ENCODE measurements around the gene LBX2.
"Not testable (repeated sequence)": the region's sequence is repeated elsewhere in the genome, so short reads cannot be mapped to it uniquely, and the experiment has no call there.

LBX2 gene

DNA sequence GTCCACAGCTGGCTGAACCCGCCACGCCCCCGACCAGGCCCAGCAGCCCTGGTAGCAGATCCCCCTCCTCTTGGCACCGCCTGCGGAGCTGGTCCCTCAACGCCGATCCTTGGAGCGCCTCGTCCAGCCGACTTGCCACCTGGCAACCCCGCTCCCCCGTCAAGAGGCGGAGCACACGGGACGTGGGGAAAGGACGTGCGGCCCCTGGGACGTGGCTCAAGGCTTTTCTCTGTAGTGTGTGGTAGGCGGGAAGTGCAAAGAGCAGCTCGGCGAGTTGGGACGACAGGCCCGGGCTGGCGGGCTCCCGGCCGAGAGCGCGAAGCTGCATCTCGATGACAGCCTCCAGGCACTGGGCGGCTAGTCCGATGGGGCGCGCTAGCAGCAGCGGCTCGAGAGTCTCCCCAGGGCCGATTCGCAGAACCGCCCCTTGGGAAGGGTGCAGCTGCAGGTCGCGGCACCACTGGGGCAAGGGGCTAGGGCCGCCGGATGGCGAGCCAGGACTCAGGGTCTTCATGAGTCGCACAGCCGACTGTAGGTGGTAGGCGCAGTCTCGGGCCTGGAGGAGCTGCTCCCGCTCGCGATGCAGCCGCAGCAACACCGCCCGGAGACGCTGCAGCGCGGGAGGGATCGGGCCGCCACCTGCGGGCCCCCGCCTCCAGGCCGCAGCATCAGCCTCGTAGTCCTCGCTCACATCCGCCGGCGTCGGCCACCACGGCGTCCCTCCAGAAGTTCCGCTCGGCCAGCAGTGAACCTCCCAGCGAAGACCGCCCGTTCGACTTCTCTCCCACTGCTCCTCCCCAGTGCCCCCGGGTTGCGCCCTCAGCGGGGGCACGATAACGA is 17.2 kb downstream of the LBX2 start:
- peak; percentile 41 for DNase-seq

DNA sequence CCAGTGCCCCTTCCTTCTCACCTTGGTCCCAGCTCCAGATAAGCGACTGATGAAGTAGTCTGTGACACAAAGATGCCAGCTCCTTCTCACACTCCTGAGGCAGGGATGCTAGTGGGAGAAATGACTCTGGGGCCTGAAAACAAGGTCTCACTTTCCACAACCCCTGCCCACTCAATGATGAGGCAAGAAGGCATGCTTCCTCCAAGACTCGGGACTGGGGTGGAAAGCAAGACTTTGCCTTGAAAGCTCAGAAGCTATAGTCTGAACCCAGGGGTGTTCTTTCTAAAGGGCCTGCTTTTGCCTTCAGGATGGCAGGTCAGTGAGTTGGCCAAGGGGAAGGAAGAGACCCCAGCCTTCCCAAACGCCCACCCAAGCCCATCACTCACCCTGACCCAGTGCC is 18.0 kb downstream of the LBX2 start:
- no peak for DNase-seq

DNA sequence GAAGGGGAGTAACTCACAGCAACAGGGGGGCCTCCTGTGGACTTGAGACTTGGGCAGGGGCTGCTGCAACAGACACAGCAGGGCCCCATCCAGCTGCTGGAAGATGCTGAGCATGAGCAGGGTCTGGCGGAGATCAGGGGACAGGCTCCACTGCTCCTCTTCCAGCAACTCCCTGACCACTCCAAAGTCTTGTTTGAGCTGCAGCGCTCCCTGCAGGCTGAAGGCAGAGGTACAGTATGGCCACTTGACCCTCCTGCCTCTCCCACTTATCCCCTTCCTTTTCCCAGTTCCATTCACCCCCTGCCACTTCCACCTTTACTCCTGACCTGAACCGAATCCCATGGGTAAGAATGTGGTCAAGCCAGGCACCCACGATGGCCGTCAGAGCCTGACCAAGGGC is 24.5 kb downstream of the LBX2 start:
- DNase-seq = no peak

DNA sequence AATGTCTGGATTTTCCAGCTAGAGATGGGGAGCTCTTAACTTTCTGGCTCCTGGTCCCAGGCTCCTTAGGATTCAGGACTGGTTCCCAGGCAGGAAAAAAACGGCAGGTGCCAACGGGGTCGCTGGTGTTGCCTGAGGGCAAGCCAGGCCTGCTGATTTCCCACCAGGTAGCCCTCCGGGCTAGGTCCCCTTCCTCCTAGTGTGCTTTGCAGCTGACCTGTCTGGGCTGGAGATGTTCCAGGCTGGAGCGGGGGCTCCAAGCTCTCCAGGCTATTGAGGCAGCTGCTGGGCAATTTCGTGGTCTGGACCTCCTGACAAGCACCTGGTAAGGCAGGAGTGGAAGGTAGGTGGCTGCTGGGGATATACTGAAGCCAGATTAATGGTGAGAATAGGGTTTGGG is 24.9 kb downstream of the LBX2 start:
- no peak for DNase-seq

DNA sequence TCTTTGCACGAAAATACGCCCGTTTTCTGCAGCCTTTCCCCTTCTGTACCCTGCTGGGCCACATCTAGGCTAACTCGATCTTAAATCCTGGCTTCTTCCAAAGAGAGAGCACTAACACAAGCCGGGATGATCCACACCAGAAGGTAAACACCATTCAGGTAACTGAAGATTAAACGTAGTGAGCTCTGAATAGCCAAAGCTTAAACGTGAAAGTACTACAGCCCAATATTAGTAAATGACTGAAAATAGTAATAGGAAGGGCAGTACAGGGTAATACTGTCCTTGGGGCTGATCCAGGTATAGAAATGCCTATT is 26.5 kb downstream of the LBX2 start:
- DNase-seq = no peak

DNA sequence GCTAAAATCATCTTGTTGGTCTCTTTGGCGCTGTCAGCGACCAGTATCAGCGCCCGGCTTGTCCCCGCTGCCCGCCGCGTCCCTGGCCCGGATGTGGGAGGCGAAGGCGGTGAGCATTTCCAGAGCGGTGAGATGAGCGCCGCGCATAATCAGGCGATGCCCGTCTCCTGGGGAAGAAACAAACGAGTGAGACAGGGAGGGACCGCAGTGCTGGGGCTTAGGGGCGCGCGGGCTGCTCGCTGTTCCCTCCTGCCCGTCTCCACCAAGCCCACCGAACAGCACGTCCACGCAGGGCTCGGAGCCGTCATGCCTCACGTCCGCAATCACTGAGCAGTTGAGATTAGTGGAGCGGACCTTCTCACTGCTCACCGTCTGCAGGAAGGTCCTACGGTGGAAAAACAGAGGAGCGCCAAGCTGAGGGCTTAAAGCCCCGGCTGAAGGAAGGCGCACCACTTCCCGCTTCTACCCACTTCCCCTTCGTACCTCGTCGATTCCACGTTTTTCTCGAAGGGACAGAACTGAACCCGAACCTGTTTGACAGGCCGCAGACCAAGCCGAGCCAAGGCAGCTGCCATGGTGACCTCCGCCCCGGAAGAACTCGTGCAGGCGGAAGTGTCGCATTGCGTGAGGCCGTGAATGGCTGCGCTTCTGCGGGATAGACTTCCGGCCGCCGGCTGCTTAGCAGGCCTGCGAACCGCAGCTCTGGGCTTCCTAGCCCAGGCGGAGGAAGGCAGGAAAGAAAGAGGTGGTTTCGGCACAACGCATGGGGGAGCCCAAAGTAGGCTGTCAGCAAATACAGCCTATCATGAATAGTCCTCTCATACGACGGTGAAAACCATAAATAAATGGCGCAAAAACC is 27.1 kb downstream of the LBX2 start, which contains the start of gene MRPL53:
MRPL53 (minus strand) TSS at position 595 of the 859 bp plus-strand sequence; CDS start at position 575, 20 bp downstream.
- peak; percentile 96 for DNase-seq

DNA sequence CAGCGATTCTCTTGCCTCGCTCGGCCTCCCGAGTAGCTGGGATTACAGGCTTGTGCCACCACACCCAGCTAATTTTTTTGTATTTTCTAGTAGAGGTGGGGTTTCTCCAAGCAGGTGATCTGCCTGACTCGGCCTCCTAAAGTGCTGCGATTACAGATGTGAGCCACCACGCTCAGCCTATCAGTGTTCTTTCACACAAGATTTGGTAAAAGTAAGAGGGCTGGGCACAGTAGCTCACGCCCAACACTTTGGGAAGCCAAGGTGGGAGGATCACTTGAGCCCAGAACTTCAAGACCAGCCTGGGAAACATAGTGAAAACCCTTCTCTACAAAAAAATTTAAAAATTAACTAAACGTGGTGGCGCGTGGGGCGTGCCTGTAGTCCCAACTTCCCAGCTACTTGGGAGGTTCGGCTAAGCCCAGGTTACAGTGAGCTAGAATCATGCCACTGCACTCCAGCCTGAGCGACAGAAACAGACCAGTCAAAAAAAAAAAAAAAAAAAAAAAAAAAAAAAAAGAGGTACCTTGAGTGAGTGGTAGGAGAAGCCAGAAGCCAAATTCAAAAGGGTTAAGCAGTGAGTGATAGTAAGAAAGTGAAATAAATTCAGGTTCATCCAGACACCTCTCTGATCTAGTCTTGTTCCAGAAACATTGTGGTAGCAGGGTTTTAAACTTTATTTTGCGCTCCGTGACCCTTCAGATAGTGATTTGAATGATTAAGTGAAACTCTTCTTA is 27.9 kb downstream of the LBX2 start:
- no peak for DNase-seq

DNA sequence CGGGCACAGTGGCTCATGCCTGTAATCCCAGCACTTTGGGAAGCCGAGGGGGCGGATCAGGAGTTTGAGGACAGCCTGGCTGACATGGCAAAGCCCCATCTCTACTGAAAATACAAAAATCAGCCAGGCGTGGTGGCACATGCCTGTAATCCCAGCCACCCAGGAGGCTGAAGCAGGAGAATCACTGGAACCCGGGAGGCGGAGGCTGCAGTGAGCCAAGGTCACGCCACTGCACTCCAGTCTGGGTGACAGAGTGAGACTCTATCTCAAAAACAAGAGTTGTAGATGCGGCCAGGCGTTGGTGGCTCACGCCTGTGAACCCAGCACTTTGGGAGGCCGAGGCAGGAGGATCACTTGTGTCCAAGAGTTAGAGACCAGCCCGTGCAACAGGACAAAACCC is 28.7 kb downstream of the LBX2 start:
- DNase-seq = not testable (repeated sequence)

DNA sequence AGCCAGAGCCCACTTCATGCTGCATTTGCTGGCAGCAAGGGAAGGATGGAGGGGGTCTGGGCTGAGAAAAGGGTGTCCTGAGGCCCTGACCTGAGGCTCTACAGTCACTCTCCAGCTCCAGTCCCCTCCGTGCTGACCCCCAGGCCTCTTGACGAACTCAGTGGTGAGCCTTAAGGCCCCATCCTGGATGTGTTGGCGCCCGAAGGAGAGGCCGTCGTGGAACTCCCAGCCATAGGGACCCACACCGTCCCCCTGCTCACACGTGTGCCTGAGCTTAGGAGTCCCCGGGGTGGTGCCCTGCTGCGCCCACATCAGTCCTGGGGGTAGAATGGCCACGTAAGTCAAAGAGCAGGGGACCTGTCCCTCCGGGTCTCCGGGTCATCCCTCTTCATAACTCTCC is 35.0 kb downstream of the LBX2 start:
- DNase-seq = no peak

DNA sequence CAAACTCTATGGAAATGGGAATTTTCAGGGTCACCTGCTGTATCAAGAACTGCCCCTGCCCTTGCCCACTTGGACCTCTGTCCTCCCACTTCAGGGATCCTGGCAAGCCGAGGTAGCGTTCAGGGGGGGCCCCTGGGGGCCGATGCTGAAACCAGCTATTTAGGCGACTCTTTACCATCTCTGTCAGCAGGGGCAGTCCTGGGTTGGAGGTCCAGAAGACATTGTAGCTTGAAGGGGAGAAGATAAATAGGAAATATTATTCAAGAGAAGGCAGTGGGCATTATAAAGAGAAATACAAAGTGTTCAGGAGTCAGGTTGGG is 36.7 kb downstream of the LBX2 start:
- no peak for DNase-seq

DNA sequence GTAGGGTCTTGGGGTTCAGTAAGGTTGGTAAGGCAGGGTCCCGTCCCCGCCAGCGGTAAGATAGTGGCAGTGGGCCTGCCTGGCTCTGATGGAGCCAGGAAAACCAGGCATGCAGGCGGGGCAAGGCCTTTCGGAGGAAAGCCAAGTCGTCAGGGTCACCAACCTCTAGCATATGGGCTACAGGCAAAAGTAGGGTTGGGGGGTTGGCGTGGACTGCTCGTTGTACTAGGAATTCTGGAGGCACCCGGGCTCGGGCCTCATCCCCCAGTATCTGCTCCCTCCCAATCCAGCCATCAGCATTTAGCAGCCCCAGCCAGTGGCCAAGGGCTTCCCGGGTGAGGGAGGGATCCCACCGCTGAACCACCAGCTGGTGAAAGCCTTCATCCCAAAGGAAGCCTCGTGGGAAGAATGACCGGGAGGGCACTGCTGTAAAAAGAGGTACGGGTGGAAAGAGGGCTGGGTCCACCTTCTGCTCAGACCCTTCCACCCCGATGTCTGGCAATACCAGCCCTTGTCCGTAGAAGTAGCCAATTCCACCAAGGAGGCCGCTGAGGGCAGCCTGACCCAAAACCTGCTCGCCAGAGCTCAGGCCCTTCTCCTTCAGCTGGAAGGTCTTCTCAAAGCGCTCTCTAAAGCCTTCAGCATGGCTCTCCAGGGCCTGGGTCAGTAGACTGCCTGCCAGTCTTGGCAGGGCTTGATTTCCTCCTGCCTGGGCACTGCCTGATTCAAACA is 37.2 kb downstream of the LBX2 start:
- no peak for DNase-seq

DNA sequence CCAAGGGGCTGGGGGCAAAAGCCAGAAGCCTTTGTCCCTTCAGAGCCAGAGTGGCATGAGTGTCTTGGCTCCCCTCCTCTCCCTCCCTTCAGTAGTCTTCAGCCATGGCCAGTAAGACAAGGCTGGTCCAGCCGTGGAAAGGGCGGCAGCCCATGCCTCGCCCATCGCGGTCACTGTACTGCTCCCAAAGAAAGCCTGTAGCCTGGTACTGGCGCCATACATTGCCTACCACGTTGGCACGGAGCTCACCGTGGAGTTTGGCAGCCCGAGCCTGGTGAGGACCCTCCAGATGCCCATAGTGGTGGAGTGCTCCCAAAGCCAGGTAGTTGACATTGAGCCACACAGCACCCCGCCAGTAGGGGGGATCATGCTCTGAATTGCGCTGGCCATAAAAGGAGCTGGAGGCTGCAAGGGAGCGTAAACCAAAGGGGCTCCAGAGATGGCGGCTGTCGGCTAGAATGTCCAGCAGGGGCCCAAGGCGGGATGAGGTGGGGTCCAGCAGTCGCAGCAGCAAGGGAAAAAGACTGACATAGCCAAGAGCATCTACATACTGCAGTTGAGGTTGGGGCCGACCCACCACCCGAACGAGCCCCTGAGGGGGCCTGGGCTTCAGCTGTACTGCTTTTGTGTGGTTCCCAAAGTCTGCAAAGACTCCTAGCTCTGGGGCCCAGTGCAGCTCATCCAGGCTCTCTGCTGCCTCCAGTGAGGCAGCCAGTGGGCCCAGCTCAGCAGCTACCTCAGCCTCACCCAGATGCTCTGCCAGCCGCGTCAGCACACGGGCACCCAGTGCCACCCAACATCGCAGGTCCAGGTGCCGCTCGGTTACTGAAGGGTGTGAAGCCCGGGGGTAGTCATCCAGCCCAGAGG is 38.0 kb downstream of the LBX2 start:
- DNase-seq = no peak

DNA sequence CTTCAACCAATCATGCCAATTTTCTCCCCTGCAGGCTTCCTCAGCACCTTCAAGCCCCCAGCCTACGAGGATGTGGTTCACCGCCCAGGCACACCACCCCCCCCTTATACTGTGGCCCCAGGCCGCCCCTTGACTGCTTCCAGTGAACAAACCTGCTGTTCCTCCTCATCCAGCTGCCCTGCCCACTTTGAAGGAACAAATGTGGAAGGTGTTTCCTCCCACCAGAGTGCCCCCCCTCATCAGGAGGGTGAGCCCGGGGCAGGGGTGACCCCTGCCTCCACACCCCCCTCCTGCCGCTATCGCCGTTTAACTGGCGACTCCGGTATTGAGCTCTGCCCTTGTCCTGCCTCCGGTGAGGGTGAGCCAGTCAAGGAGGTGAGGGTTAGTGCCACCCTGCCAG is 39.2 kb downstream of the LBX2 start:
- not testable (repeated sequence) for DNase-seq

DNA sequence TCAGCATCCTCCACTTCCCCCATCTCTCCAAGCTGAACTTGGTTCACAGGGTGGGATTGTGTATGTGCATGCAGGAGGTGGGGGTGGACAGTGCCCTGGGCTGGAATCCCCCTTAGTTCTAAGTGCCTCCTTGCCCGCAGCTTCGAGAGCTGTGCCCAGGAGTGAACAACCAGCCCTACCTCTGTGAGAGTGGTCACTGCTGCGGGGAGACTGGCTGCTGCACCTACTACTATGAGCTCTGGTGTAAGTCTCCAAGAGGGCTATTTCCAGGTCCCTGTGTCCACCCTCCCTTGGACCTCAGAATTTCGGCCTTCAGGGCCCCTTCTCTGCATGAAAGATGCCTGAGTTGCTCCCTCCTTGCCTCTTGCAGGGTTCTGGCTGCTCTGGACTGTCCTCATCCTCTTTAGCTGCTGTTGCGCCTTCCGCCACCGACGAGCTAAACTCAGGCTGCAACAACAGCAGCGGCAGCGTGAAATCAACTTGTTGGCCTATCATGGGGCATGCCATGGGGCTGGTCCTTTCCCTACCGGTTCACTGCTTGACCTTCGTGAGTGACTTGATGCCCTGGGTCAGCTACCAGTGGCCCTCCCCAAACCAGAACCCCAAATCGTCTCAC is 39.8 kb downstream of the LBX2 start:
- not testable (repeated sequence) for DNase-seq

DNA sequence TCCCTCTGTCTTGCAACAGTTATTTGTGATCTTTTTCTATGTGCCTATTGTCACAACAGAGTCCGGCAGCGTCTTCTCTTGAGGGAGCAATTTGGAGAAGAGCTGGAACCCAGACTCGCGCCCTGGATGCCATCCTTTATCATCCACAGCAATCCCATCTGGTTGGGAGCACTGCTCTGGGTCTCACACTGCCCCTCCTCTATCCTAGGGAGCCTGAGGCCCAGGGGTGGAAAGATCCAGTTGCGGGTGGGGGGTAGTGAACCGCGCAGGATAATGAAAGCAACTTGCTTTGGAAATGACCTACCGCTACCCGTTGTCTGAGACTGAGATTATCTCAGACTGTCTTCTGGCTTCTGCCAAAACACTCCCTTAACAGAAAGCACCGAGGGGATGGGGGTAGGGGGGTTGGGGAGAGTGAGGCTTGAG is 40.5 kb downstream of the LBX2 start:
- DNase-seq = no peak

DNA sequence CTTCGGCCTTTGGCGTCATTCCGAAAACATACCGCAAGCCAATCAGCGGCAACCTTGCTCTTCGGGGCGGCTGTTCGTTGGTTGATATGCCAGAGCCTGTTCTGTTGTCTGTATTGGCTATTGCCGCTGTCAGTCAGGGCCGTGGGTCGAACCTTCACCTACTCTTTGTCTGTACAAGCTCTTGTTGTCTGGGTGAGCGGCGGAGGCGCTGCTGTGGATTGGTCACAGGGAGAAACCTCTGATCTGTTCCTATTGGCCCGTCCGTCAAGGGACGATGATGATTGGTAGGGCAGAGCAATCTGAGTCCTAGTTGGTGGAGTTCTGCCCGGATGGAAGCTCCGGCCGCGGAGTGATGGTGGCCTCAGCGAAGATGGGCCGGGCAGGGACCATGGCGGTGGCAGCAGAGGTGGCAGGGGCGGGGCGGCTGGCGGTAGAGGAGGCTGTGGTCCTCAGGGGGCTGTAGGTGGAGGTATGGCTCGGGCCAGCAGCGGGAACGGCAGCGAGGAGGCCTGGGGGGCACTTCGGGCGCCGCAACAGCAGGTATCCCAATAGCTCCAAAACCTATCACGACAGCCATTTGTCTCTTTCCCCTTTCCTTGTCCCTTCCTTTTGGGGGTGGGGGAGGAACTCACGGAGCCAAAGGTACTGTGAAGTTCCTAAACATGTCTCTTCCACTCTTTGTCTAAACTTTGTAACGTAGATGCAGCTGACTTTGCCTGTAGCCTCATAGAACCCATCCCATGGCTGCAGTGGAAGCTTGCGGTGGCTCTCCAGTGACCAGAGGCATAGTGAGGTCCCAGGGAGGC is 41.1 kb downstream of the LBX2 start, which contains the start of gene WBP1:
WBP1 (plus strand) TSS at position 307 of the 806 bp plus-strand sequence; CDS start at position 472, 165 bp downstream.
- DNase-seq = peak; percentile 100

DNA sequence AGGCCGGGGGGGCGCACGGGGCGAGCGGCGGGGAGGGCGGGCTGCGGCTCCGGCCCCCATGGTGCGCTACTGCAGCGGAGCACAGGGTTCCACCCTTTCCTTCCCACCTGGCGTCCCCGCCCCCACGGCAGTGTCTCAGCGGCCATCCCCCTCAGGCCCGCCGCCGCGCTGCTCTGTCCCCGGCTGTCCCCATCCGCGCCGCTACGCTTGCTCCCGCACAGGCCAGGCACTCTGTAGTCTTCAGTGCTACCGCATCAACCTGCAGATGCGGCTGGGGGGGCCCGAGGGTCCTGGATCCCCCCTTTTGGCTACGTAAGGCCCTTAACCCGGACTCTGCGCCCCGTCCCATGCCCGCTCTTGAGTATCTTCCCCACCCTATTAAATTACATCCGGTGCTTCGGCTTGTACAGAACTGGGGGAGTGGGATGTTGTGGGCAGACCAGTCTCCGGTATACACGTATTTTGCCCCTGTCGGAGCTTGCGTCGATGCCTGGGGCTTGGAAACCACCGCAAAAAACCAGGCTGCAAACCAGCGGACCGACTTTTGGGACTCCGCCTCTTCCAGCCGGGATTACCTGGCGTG is 41.8 kb downstream of the LBX2 start:
- DNase-seq = peak; percentile 83

DNA sequence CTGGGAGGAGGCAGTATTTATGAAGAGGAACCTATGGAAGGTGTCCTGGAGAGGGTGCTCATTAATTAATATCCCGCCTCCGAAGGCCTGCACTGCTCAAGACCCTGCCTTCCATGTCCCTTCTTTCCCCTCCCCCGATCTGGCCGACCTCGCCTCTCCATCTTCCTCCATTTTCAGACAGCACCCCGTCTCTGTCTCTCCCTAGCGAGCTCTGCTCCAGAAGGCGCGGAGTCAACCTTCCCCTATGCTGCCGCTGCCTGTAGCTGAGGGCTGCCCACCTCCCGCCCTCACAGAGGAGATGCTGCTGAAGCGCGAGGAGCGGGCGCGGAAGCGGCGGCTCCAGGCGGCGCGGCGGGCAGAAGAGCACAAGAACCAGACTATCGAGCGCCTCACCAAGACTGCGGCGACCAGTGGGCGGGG is 42.3 kb downstream of the LBX2 start:
- no peak for DNase-seq

DNA sequence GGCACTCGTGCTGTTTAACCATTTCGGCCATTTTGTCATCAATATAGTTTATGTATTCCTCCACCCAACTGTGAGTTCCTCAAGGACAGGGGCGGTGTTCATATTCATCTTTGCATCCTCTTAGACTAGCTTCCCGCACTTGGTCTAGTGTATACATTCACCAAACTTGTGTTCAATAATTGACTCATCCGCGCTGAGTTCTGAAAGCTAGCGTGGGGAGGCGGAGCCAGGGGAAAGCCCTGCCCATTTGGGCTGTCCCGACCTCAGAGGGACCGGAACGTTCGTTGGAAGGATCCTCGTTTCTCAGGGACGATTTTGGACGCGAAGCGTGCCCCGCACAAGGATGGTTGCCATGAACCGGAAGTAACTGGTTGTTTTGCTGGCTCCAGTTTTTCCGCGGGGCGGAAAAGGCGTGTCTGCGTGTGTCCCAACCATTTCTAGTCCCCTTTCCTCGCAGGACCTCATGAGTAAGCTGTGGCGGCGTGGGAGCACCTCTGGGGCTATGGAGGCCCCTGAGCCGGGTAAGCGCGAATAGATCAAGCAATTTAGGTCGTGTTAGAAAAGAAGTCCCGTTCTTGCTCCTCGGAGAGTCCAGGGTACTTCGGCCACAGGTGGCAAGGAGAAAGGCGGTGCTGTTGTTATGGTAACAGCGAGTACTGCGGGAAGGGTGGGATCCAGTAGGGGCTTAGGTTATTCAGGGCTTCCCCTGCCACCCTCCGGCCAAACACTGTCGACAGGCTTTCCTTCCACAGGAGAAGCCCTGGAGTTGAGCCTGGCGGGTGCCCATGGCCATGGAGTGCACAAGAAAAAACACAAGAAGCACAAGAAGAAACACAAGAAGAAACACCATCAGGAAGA is 44.5 kb downstream of the LBX2 start, which contains the start of gene INO80B:
INO80B (plus strand) TSS at position 434 of the 858 bp plus-strand sequence; CDS start at position 464, 30 bp downstream.
- peak; percentile 96 for DNase-seq

All from right hindlimb (tissue), 1 donor.